GM18907 (cell line): ENCODE data around the gene OR5K2.

ENCODE experiments used
- ATAC-seq: cut with Tn5 transposase; IDR thresholded peaks from one replicate; pipeline ENCODE4 v1.9.1; 2021; ENCODE audit warnings: mild to moderate bottlenecking, moderate library complexity; ENCODE audit not compliant: unreplicated experiment

Gene OR5K2

DNA sequence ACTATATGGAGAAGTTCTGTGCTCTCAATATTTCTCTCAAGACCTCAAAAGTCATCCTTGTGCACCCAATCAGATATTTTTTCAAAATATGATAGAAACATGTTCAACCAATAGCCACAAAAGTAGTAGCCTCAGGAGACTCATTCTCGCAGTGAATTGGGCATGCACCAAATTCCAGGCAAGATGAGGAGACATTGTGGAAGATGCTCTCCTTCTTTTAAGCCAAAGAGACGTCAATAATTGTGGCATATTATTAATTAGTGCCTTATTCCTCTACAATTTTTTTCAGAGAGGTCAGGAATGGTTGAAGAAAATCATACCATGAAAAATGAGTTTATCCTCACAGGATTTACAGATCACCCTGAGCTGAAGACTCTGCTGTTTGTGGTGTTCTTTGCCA lies at the start of gene OR5K2:
OR5K2 (plus strand) TSS at position 301 of the 400 bp plus-strand sequence; CDS start at position 301, 0 bp downstream.
- no peak for ATAC-seq

DNA sequence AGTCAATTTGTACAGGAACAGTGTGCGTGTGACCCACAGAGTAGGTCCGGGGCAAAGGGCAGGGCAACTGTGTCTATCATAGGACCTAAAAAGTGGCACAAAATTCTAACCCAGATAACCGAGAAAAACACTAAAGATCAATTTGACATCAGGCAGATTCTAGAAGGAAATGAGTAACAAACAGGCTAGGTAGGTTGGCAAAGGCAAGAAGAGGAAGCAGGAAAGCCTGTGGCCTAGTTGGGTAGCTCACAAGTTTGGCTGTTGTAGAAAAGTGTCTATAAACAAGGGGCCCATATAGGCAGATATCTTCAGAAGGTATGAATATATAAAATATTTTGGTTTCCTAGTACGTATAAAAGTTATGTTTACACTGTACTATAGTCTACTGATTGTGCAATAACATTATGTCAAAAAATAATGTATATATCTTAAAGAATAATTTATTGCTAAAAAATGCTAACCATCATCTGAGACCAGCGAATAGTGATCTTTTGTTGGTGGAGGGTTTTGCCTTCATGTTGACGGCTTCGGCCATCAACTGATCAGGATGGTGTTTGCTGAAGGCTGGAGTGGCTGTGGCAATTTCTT lies 47.8 kb upstream of the OR5K2 start:
- no peak for ATAC-seq

DNA sequence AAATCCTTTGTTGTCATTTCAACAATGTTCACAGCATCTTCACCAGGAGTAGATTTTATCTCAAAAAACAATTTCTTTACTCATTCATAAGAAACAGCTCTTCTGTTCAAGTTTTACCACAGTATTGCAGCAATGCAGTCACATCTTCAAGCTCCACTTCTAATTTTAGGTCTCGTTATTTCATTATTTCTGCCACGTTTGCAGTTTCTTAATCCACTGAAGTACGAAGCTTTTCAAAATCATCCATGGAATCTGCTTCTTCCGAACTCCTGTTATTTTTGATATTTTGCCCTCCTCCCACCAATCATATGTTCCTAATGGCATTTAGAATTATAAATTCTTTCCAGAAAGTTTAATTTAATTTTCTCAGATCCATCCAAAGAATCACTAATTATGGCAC lies 47.1 kb upstream of the OR5K2 start:
- no peak for ATAC-seq

DNA sequence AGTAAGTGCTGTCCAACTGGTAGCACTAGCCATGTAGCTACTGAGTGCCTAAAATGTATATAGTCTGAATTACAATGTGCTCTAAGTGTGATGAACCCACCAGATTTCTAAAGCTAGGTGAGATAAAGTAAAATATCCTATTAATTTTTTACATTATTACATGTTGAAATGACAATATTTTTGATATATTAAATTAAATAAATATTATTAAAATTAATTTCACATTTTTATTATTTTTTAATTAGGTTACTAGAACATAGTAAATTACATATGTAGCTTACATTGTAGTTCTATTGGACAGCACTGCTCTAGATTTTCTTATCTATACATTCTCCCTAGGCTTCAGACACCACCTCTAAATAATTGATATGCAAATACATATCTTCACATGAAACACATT lies 43.7 kb upstream of the OR5K2 start:
- ATAC-seq = no peak

DNA sequence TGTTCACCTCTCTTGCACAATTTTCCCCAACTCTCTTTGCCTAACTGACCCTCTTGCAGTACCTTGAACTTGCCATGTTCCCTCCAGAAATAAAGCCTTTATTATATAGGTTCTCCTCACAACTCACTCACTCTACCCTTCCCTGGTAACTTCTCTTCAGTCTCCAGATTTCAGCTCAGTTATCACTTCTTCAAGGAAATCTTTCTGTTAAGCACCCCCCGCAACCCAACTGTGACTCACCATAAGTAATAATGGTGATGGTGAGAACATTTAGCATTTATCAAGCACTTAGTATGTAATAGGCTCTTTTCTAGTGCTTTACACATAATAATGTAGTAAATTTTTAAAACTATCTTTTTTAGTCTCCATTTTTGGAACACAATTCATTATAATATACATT lies 42.6 kb upstream of the OR5K2 start:
- ATAC-seq = no peak

DNA sequence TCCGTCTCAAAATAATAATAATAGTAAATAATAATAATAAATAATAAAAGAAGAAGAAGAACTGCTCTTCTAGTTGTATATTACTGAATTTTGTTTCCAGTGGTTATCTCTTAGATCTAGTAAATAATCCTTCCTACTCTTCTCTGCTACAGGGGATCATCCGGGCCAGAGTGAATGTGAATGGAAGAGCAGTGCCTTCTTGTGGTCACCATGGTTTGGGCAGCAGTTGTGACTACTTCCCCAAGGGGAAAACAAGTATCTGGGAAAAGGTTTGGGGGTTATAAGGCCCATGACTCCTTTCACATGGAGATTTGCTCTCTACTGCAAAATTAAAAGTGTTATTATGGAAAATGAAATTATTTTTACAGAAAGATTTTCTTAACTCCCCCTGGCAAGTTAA lies 39.9 kb upstream of the OR5K2 start:
- ATAC-seq = no peak

DNA sequence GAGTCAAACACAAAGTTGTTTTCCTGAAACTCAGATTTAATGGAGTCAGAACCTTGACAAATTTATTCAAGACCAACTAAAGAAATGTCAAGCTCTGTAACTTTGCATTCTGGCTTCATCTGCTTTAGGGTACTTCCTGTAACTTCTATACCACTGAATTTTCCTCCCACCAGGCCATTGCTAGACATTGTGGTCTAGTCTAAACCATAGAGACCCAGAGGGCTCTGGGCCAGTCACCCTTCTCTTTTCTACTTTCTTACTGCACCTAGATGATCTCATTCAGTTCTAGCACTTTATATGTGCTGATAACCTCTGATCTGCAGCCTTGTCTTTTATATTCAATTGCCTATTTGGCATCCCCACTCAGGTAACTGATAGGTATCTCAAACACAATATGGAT lies 37.3 kb upstream of the OR5K2 start:
- no peak for ATAC-seq

DNA sequence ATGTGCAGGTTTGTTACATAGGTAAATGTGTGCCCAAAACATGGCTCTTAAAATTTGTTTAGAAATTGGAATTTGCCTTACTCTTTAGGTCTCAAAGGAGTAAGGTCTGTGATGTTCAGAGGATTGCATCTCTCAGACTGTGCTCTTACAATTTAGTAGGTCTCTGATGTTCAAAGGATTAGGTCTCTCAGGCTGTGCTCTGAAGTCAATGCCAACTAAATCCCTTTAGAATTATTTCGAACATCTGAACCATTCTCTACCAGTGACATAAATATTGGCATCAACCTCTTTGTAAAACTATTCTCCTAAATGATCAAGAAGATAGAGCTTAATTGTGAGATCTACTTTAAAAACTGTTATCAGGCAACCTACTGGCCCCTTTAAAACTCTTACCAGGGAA lies 34.6 kb upstream of the OR5K2 start, which contains the start of gene OR5K1:
OR5K1 (plus strand) TSS at position 301 of the 400 bp plus-strand sequence. CDS start 6,376 bp downstream, outside the sequence.
- ATAC-seq = no peak

DNA sequence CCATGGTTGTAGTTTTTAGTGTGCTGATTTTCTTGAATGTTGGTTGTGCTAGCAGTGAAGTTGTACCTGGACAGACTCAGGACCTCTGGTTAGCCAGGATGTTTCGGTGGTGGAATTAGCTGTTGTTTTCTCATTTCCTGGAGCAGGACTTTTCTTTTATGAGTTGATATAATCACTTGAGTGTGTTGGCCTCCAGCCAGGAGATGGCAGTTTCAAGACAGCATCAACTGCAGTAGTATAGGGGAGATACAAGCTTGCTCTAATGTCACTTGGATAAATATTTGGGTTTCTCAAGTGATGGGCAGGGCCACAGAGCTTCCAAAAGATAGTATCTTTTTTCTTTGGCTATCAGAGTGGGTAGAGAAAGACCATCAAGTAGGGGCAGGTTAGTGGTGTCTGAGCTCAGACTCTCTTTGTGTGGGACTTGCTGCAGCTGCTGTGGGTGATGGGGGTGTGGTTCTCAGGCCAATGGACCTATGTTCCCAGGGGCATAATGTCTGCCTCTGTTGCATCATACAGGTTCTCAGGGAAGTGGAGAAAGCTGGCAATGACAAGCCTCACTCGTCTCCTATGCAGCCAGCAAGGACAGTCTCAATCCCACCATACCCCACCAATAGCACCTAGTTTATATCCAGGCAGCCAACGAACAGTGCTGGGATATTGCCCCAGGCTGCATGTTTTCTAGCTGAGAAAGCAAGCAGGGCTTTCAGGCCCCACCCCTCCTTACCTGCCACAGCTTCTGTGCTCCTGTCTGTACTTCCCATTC lies 14.6 kb upstream of the OR5K2 start:
- no peak for ATAC-seq

DNA sequence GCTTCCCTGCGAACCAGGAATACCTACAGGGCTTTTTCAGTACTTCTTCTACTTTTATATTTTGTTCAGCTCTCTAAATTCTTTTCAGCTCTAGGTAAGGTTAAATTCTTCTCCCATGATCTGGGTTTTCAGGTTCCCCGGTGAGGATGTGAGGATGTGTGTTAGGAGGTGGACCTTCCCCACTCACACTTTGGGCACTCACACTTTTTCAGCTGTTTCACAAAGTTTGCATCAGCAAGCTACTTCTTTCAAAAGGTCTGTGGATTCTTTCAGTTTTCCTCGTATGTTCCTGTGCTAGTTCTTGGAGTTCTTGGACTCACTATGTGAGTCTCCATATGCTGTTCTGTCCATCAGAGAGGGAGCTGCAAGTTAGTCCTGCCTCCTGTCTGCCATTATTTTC lies 13.9 kb upstream of the OR5K2 start:
- no peak for ATAC-seq

DNA sequence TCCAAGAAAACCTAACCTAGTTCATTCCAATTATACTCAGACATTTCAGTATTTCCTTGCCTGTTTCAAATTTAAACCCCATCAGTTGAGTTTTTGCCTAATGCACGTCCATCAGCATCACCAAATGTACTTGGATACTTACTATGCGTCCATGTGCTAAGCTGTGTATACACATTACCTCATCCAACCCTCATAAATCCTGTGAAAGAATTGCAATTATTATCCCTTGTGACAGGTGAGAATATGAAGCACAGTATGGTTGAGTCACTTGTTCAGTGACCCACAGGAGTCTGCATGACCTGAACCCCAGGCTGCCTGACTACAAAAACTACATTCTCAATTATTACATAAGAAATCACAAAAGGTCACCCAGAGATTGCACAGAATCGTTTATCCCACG lies 2.5 kb downstream of the OR5K2 start:
- no peak for ATAC-seq

DNA sequence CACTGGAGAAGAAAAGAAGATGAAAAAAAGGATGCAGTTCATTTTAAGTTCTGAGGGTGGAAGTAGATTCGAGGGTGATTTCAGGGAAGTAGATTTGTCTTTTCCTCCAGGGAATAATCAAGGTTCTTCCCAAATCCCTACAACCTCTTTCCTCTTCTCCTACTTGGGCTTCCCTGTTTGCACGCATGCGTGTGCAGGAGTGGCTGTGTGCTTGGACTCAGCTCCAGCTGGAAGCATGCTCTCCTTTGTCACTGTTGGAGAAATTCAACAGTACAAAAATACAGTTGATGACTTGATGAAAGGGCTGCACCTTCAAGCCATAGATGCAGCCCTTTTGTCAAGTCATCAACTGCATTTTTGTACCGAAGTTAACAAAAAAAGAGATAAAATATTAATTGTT lies 3.8 kb downstream of the OR5K2 start:
- no peak for ATAC-seq

DNA sequence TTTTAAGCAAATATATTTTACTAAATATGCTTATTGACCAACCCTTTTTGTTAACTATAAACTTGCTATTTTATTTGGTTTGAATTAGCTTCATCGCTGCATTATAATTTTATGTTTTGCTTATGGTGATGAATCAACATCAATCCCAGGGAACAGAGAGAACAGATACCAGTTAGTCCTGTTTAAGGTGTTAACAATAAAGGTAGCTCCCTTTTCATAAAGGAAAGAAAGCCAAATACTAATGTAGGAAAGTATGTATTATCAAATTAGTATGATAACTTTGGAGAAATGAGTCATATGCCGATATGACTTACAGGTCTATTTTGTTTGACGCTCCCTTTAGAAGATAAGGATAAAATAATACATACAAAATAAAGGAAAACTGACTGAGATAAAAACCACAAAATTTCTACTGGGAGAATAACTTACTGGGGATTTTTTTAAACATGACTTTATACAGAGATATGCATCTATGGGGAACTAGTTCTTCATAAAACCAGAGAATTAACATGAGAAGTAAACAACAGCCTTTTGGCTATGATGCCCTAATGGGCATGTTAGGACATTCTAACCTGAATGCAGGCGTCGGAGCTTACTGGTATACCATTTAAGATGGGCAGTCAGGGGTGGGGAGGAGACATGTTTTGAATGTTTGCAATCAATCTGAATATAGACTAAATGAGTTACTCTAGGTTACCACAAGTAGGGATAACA lies 4.5 kb downstream of the OR5K2 start:
- ATAC-seq = no peak

DNA sequence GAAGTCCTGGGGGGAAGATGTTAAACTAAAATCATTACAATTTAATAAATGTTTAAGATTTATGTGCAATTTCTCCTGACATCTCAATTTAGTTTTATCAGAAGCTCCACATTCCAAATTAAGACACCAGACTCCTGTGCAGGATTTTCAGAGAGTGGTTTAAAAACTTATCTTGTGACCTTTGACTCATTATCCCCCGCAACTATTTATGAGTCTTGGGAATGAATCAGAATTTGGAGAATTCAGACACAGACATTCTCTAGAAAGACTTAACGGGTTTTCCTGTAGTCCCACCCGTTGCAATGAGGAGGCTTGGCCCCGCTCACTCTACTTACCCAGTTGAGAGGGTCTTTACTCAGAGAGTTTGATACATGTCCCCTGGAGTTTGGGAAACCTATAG lies 7.1 kb downstream of the OR5K2 start:
- ATAC-seq = no peak

DNA sequence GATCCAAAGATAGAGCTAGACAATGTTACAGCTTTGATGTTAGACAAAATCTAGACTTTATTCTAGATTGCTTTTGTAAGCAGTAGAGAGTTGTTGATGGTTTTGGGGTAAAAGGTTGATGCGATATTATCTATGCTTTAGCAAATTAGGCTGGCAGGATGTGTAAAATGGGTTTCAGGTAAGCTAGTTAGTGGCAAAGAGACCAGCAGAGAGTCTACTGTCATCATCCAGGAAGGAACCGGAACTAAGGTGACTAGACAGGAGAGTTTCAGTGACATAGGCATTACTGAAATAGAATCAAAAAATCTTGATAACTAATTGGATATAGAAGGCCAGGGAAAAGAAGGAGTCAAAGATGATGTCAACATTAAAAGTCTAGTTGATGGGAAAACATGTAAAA lies 11.1 kb downstream of the OR5K2 start:
- no peak for ATAC-seq

DNA sequence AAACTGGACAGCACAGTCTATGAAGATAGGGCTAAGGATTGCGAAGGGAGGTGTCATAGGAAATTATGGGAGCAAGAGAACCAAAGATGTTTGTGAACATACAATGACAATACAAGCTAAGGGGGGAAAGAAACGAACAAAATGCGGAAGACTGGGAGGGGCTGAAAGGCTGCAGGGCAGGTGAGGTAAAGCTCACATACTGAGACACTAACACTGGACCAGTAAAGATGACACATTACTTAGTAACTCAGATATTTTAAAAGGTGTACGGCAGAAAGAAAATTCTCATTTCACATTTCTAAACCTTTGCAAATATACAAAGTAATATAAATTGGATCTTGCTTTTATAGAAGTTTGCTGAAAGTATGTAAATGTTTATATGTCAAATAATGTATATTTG lies 15.1 kb downstream of the OR5K2 start:
- ATAC-seq = no peak

DNA sequence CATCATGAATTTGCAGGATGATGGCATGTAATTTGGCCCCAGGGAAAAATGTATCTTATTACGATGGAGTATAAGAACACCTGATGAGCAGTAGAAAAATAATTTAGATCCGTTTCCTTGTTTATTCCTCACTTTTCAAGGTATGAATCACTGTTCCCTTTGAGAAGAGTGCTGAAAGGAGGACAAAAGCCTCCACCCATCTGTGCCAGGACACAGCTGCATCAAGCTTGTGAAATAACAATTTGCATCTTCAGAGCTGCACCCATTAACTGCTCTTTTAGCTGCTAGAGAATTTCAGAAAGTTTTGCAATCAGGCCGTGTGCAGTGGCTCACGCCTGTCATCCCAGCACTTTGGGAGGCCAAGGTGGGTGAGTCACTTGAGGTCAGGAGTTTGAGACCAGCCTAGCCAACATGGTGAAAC lies 15.6 kb downstream of the OR5K2 start:
- ATAC-seq = no peak

DNA sequence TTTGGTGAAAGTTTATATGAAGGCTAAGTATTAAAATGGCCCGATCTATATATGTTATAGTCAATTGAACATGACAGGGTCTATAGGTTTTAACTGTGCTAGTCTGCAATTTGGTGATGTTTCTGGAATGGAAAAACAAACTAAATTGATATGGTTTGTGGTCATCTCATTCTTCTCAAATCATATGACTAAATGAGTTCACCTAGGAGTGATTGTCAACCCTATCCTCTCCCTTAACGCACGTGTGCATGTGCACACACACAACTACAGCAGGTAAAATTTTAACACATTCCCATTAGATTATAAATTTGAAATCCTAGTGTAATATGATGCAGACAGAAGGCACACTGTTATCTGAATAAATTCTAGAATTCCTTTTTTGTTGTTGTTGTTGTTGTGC lies 16.3 kb downstream of the OR5K2 start:
- no peak for ATAC-seq

DNA sequence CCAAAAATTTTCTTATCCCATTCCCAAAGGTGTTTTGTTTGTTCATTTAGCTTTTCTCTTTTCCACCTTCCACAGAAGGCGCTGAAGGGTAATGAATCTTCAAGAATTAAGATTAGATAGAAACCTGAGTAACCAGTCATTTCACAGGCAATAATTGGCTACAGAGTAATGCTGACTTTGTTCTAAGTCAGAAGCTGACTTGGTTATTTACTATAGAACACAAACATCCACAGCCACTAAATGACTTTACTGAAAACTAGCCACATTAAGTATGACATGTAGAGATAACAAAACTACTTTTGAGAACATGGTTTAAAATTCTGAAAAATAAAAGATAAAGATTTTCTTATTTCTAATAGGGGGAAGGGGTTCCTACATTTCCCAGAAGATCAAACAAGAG lies 17.5 kb downstream of the OR5K2 start:
- ATAC-seq = no peak

DNA sequence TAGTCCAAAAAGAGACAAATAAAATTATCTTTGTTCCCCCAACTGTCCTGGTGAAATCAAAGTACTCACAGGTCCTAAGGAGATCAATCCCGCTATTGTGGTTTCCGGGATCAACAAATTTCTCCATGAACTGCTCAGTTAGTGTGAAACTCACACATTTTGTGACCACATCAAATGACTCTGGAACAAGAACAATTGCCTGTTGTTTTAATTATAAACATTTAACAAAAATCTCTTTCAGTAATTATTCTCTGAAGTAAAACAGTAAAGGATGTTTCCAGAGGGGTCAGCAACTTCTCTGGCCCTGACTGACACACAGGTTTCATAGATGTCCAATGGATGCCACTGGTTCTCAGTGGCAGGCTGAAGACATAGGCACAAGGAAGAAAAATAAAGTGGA lies 21.3 kb downstream of the OR5K2 start:
- no peak for ATAC-seq

DNA sequence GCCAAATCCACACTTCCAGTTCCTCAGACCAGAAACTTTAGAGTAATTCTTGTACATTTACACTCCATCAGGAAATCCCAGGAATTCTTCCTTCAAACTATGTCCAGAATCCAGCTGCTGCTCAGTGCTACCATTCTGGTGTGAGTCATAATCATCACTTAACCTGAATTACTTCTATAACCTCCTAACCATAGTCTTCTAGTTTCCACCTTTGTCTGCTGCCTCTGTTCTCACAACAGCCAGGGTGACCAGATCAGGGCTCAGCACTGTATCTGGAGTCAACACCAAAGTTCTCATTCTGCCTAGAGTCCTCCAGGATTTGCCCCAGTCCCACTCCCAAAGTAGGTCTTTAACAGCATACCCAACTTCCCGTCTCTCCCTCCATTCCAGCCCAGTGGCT lies 21.9 kb downstream of the OR5K2 start:
- no peak for ATAC-seq

DNA sequence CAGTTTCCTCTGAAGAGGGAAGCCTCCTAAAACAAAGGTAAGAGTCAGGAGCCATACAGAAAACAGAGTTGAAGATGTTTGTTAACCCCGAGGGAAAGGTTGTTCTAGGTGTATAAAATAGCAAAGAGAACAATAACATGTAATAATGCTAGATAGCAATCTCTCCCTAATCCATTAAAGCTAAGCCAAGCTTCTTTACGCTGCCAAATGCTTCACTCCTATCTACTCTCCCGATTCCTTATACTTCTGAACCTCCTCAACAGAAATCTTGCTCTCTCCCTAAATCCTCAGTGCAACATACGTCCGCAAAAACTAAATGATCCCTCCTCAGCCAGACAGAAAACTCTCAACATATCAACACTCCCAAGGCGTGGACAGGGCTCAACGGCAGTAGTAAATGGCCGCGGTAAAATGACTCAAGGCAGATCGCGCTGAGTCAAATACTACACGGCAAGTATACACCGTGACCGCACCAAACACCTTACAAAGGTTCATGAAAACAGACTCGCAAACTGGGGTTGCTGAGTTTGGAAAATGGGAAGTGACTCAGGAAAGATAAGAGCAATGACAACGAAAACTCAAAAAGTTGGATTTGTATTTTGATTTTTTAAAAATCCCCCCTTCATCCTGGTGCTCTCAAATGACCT lies 24.5 kb downstream of the OR5K2 start:
- peak; percentile 52 for ATAC-seq
